HG02642 (cell line): Measurements from ENCODE around the gene CTNNAL1.
A peak's percentile ranks its signal among the peaks of the same experiment; 100 is the strongest.
"Not testable (repeated sequence)": the region's sequence is repeated elsewhere in the genome, so short reads cannot be mapped to it uniquely, and the experiment has no call there.

Experiments used
- ATAC-seq: cut with Tn5 transposase; IDR thresholded peaks from one replicate; pipeline ENCODE4 v1.9.1; 2021; ENCODE audit warnings: mild to moderate bottlenecking; ENCODE audit not compliant: unreplicated experiment, poor library complexity

Gene CTNNAL1, protein sequence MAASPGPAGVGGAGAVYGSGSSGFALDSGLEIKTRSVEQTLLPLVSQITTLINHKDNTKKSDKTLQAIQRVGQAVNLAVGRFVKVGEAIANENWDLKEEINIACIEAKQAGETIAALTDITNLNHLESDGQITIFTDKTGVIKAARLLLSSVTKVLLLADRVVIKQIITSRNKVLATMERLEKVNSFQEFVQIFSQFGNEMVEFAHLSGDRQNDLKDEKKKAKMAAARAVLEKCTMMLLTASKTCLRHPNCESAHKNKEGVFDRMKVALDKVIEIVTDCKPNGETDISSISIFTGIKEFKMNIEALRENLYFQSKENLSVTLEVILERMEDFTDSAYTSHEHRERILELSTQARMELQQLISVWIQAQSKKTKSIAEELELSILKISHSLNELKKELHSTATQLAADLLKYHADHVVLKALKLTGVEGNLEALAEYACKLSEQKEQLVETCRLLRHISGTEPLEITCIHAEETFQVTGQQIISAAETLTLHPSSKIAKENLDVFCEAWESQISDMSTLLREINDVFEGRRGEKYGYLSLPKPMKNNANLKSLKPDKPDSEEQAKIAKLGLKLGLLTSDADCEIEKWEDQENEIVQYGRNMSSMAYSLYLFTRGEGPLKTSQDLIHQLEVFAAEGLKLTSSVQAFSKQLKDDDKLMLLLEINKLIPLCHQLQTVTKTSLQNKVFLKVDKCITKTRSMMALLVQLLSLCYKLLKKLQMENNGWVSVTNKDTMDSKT

DNA sequence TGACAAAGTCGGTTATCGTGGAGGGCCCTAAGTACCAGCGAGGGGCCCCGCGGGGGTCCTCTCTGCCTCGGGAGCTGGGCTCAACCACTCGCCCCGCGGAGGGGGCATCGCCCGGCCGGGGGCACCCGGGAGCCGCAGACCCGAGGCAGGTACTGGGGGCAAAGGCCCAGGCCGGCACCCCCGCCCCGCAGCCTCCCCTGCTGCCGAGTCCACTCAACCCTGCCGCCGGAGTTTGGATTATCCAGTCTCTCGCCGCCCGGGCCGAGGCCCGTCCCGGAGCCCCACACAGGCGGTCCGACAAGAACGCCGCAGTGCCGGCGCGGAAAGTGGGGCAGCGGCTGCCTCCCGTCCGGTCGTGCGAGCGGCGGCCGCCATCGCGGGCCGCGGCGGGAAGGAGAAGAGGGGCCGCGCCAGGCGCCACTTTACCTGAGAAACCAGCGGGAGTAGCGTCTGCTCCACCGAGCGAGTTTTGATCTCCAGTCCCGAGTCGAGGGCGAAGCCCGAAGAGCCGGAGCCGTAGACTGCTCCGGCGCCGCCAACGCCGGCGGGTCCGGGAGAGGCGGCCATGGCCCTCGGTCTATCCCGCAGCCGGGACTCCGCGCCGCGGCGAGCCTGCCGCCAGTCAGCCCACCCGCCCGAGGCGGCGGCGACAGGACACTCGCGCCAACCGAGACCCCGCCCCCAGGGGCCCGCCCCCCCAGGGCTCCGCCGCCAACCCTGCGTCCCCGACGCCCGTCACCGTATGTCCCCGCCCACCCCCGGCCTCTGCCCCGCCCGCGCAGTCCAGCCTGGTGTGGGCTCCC lies at the start of gene CTNNAL1:
Gene CTNNAL1 (minus strand): TSS at position 624 of the 803 bp plus-strand sequence. CDS start 57 bp downstream, at position 567.
- peak; percentile 81 for ATAC-seq

DNA sequence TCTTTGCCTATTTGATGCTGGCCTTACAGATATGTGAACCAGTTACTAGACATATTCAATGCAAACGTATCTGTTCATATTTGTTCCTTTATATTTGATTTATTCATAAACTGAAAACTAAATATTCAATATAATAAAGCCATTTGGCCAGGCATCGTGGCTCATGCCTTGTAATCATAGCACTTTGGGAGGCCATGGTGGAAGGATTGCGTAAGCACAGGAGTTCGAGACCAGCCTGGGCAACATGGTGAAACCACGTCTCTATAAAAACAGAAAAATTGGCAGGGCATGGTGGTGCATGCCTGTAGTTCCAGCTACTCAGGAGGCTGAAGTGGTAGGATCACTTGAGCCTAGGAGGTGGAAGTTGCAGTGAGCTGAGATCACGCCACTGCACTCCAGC lies 49.2 kb upstream of the CTNNAL1 start:
- no peak for ATAC-seq

DNA sequence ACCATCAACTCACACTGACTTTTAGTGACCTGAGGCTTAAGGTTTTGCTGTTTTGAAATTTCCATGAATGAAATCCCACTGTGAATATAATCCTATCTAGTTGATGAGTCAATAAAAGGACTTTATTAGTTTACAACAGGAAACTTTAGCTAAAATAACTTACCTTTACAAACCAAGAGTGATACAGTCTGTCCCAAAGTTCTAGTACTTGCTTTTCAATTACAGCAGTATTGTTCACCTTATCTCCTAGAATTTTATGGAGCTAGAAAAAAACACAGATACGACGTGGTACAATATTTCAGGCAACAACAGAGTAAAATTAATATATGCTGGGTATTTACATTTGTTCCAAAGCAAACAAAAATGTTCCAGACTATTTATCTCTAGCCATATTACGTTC lies 46.9 kb upstream of the CTNNAL1 start:
- no peak for ATAC-seq

DNA sequence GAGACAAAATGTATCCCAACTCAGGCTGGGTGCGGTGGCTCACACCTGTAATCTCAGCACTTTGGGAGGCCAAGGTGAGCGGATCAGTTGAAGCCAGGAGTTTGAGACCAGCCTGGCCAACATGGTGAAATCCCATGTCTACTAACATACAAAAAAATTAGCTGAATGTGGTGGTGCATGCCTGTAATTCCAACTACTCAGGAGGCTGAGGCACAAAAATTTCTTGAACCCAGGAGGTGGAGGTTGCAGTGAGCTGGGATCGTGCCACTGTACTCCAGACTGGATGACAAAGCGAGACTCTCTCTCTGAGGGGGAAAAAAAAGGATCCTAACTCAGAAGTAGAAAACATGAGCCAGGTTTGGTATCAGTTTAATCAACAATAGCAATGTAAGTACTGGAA lies 39.8 kb upstream of the CTNNAL1 start:
- ATAC-seq: not testable (repeated sequence)

DNA sequence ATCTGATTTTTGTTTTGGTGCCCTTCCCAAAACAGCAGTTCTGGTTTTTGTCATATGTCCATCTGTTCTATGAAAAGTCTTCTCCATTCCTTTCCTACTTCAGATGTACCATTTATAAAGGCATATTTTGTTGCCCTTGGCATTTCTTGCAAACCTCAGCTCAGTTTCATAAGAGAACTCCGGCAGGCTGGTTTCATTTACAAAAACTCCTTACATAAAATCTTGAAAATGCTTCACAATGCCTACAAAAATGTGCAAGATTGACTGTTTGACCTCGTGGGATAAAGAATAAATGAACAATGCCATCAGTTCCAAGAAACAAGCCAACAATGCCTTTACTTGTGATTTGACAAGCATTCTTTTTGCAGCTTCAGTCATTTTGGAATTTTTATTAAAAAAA lies 39.1 kb upstream of the CTNNAL1 start:
- no peak for ATAC-seq

DNA sequence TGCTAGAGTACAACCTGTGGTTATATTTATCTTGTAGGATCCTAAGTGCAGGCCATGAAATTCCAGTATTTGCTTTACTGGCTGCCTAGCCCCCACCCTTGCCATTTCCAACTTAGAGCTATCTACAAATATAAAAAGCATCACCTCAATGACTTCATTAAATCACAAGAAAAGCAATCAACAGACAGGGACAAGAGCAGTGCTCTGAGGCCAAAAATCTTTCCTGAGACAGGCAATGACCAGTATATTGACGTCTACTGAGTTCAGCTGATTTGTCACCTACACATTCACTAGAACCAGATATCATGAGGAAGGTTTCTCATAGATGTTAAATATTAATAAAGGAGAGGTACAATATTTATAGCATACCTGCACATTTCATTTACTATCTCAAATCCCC lies 38.4 kb upstream of the CTNNAL1 start:
- no peak for ATAC-seq

DNA sequence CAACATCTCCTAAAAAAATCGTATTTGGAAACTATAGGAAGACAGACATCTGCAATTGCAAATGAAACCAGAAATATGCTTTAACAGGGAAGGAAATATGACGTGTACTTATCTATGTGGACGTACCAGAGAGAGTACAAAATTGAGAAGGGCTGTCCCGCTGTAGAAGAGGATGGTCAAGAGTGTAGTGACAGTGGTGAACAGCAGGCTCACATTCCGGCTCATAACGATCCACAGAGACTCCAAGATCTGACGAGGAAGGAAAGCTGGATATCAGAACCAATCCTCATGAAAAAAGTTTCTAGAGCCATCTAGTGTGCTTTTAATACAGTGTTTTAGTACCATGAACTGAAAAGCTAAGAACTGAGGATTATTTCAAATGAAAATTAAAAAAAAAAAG lies 37.1 kb upstream of the CTNNAL1 start:
- ATAC-seq: no peak

DNA sequence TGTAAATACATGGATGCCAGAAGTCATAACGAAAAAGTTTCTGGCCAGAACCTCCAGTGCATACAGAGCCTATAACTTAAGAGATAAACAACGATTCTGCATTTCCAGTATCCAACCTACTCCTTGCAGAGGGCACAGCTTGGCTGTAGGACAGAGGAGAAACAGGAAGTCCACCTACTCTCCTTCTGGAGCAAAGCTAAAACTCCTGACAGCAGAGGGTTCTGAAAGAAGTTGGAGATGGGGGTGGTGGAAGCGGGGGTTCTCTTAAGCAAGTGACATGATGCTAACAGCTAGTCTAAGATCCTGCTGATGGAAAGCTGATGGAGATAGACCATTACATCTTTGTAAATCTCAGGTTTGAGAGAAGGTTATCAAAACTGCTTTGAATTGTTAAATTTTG lies 35.5 kb upstream of the CTNNAL1 start:
- ATAC-seq: no peak

DNA sequence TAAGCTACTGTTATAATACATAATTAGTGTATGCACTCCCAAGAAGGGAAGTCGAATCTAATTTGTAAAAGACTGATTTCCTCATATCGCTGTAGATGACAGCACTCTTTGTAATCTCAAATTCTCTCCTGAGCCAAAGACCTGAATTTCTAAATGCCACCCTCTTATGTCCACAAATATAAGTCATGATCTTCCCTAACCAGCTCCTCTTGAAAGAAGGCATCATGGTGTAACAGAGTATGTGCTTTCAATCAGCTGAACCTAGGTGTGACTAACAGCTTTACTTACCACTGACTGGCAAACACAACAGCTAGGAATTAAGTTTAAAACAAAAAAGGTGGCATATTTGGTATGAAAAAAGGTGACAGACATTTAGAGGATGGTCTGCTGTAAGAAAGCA lies 34.0 kb upstream of the CTNNAL1 start:
- ATAC-seq: no peak

DNA sequence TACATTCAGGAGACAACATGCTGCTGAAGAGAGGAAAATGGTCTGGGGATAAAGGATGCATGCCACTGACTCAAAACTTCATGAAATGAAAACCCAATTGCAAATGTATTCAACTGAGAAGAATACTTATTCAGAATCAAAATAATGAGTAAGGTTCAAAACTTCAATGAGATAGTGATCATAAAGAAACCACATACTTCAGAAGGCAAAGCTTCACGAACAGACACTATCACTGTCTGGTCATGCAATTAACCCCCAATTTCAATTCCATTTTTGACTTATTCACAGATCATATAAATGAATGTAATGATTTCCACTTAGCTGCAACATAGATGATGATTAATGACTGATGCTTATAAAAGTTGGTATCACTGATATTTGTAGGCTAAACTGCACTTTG lies 33.0 kb upstream of the CTNNAL1 start:
- ATAC-seq: no peak

DNA sequence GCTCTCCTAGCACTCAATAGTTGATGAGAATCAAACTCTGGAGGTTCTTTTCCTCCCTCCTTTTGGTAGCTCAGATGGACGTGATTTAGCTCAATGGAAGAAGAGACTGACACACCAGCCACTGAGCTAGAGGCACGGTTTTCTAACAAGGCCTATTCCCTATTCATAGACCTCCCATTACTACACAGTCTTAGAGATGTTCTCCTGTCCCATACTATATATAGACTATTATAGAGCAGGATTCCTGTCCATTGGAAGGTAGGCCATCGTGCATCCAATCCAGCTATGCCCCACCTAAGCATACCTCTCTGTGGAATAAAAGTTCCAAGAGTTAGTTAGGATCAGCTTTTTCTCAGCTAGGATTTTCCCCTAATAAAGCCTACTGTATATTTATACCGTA lies 30.3 kb upstream of the CTNNAL1 start:
- no peak for ATAC-seq

DNA sequence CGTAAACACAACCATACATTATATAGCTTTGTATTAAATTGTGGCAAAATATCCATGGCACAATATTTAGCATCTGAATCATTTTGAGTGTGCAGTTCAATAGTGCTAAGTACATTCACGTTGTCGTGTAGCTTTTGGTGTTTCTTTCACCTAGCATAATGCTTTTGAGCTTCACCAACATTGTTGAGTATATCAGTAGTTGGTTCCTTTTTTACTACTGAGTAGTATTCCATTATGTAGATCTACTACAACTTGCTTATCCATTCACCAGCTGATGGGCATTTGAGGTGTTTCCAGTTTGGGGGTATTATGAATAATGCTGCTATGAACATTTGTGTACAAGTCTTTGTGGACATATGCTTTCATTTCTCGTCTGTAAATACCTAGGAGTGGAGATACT lies 27.3 kb upstream of the CTNNAL1 start:
- no peak for ATAC-seq

DNA sequence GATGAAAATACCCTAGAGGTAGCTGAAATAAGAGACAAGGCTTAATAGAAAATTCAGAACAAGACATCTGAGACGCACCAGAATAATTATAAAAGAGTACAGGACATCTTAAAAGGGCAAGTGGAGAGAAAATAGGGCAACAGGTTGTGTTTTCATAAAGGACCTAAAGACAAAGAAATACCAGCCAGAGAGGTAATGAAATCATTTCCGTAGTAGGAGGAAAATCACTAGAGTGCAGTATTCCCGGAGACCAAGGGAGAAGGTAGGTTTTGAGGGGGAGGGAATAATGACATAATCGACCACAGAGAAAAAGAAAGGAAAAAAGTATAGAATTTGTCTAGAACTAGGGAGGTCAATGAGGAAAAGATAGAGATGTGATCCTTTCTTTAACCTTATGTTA lies 26.2 kb upstream of the CTNNAL1 start:
- no peak for ATAC-seq

DNA sequence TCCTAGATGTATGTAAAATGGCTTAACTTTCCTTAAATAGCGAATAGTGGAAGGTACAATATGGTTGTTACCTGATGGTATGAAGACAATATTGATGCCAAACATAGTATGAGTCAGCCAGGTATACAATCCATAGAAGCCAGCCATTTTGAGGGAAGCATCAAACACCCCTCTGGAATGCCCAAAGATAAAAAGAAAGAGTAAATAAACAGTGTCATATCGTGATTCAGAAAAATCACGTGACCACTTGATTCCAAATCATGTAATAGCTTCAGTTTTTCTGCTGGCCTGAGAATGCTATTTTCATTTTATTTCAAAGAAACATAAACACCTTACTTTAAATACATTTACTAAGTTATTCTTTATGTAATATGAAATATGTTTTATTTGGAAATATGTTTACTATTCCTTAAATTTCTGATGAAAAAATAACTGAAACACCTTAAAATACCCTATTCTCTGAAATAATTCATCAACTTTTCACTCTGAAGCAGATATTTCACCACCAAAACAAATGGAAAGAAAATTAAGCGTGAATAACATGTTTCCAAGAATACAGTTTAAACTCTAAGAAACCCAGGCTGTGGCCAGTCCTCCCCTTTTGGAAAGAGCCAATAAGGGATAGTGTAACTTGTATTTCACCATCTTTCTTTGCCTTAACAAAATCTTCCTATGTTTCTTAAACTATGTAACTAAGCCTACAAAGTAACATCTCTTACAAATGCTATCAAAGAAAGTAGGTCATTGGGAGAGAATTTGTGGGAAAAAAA lies 24.8 kb upstream of the CTNNAL1 start:
- no peak for ATAC-seq

DNA sequence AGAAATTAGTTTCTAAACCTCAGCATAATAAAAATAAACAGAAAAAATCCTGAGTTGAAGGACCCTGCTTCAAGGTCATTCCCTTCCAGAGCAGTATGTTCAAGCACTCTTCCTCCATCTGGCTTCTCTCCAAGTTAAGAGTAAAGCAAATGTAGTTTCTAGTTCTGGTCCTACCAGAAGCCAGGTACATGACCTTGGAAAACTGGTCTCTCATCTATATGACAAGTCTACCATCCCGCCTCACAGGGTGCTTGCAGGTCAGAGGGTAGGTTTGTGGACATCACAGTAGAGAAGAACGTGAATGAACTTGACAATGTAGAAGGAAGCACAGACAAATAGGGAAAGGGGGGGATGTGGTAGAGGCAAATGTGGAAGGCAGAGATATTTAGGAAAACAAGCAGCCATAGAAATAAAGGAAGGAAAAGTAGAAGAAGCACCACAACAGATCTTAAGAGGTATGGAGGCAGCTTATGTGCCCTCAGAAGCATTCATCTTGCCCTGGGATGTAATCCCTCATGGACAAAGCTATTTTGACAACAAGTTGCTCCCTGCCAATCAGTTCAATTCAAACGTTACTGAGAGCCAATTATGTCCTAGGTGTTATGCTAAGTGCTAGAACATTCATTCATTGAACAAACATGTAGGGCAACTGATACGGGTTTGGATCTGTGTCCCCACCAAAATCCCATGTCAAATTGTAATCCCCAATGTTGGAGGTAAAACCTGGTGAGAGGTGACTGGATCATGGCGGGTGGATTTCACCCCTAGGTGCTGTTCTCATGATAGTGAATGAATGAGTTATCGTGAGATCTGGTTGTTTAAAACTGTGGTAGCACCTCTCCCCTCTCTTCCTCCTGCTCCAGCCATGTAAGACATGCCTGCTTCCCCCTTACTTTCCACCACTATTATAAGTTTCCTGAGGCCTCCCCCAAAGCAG lies 23.7 kb upstream of the CTNNAL1 start:
- ATAC-seq: no peak

DNA sequence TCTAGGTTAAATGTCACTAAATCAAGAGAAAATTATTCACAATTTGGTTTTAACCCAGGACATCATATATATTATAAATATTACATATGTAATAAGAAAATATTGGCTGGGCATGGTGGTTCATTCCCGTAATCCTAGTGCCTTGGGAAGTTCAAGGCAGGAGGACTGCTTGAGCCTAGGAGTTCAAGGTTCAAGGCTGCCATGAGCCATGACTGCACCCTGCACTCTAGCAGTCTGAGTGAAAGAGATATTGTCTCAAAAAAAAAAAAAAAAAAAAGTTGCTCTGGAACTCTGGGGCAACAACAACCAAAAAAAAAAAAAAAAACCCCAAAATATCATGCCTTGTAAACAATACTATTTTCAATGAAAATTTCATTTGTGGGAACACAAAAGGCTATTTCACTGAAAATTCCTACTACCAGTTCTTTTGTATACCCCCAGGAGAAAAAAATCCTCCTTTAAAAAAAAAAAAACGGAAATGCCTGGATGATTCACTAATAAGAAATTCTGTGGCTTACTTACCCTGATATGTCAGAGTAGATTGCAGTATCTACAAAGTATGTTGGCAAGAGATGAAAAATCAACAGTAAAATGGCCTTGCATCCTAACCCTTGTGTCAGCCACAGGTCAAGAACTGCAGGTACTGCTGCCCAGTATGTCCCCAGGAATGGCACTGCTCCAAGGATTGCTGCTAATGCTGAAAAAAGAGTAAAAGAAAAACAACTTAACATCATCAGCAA lies 22.6 kb upstream of the CTNNAL1 start:
- no peak for ATAC-seq

DNA sequence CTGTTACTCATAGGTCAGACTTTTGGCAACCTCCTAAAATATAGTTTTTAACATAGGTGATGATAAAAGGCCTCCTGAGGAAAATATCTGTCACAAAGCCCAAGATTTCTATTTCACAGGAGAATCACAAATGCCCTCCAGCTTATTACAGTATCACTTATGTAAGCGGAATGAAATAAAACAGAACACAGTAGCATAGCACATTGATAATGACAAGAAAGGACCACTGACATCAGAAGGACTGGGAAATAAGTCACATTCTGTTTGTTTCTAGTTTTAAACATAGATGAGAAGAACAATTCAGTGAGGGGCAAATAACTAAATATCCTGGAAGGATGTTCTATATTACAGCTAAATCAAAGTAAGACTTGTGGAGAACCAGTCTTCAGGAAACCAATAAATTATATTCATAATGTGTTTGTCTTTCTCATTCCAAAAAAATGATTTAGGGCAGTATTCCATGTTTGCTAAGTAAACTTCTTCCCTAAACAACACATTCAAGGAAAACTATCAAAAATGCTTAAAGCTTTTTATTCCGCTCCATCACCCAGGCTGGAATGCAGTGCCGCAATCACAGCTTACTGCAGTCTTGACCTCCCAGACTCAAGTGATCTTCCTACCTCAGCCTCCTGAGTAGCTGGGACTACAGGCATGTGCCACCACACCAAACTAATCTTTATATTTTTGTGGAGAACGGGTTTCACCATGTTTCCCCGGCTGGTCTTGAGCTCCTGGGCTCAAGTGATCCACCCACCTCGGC lies 20.8 kb upstream of the CTNNAL1 start:
- no peak for ATAC-seq

DNA sequence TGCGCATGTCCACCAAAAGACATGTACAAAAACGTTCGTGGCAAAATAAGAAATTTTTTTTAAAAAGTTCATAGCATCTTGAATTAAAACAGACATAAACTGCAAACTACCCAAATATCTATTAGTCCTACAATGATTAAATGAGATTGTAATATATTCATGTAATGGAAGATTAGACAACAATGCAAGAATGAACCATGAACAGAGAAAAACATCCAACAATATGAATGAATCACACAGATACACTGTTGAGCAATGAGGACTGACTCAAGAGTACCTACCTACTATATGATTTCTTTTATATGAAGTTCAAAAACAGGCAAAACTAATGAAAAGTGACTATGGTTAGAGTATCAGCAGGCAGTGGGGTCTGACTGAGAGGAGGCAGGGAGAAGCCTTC lies 17.9 kb upstream of the CTNNAL1 start:
- ATAC-seq: no peak
